Measurements from ENCODE around the gene PDE7B. TPM values are rescaled to one million over a fixed set of nuclear protein-coding genes. Genes with fewer than 3 reads are reported as not detected.

Gene PDE7B
- total RNA-seq, 2 donors from 2014 or later: 0.04 TPM; not detected in 1

DNA sequence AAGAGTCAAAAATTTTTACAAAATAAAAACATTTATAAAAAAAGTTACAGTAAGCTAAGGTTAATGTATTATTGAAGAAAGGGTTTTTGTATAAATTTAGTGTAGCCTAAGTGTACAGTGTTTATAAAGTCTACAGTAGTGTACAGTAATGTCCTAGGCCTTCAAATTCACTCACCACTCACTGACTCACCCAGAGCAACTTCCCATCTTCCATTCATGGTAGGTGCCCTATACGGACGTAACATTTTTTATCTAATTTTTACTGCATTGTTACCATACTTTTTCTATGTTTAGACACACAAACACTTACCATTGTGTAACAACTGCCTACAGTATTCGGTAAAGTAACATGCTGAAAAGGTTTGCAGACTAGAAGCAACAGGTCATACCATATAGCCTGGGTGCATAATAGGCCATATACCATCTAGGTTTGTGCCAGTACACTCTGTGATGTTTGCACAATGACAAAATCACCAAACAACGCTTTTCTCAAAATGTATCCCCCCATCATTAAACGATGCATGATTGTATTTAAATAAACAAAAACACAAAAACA, 392.6 kb downstream of the PDE7B start:
- Mint-ChIP-seq H3K4me3 (no peak overlapping the region), H3K4me1 (peaks cover 7% of the 10 kb centered on the region), H3K9me3 (no peaks in the 10 kb centered on the region), H3K36me3 (ENCODE audit: low read depth) (peaks cover 81% of the 10 kb centered on the region), H3K27me3 (no peaks in the 10 kb centered on the region), H3K27ac (no peak overlapping the region)
- no peak for ATAC-seq (replicated peaks)

Data from activated T-helper 17 cell treated with anti-CD3 and anti-CD28 coated beads, Interleukin-2, amount 50 U/mL, for 72 hours (primary cell).